Stimulated activated CD4-positive, alpha-beta T cell treated with anti-CD3 and anti-CD28 coated beads, Interleukin-4, amount 100 ng/mL, for 1 hour (primary cell): ENCODE results near the gene DAPK1.
"Not testable (repeated sequence)": the region's sequence is repeated elsewhere in the genome, so short reads cannot be mapped to it uniquely, and the experiment has no call there.

Experiments
- DNase-seq: peaks from one replicate; pipeline ENCODE4 v3.0.0-alpha.2; 2020

Gene DAPK1

DNA sequence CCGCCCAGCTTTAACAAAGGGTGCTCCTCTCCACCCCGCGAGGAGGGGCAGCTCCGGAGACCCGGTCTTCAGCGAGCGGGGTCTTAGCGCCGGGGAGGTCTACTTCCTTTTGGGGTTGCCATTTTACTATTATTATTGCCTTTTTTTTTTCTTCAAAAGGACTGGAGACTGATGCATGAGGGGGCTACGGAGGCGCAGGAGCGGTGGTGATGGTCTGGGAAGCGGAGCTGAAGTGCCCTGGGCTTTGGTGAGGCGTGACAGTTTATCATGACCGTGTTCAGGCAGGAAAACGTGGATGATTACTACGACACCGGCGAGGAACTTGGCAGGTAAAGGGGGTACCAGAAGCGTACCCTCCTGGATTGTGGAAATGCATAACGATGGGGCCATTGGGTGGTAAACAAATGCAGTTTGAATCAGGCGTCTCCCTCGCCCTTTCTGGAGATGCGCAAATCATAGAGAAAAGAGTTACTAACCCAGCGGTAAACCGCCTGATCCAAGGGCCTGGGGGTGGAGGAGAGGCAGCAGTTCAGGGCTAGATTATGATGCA, 1.2 kb downstream of the DAPK1 start:
- no peak for DNase-seq

- DNase-seq = no peak
These were observed 1.9 kb downstream of the DAPK1 start for GRCh38 chr9:87499424-87500017.

GRCh38 chr9:87500491-87501270, 3.0 kb downstream of the DAPK1 start:
- no peak for DNase-seq

DNA sequence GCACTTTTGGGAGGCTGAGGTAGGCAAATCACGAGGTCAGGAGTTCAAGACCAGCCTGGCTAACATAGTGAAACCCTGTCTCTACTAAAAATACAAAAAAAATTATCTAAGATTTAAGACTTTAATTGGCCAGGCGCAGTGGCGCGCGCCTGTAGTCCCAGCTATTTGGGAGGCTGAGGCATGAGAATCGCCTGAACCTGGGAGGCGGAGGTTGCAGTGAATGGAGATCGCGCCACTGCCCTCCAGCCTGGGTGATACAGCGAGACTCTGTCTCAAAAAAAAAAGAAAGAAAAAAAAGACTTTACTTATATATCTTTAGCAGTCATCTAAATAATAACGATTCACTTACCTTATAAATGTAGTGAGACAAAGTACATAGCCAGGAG, 3.6 kb downstream of the DAPK1 start:
- DNase-seq = not testable (repeated sequence)

DNA sequence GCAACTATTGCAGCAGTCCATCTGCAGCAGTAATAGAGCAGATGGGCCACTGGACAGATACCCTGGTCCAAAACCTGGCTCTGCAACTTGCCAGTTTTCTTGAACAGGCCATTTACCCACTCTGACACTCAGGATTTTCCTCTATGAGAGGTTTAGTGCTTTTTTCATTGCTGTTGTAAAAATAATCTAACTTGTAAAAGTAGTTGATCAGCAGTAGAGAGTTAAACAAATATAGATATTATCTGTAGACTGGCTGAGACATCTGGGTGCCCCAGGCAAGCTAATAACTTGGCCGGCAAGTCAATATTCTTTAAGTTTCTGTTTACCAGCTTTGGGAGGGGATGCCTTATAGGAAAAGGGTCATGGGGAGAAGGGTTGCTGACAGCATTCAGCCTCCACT, 4.1 kb downstream of the DAPK1 start:
- no peak for DNase-seq

DNA sequence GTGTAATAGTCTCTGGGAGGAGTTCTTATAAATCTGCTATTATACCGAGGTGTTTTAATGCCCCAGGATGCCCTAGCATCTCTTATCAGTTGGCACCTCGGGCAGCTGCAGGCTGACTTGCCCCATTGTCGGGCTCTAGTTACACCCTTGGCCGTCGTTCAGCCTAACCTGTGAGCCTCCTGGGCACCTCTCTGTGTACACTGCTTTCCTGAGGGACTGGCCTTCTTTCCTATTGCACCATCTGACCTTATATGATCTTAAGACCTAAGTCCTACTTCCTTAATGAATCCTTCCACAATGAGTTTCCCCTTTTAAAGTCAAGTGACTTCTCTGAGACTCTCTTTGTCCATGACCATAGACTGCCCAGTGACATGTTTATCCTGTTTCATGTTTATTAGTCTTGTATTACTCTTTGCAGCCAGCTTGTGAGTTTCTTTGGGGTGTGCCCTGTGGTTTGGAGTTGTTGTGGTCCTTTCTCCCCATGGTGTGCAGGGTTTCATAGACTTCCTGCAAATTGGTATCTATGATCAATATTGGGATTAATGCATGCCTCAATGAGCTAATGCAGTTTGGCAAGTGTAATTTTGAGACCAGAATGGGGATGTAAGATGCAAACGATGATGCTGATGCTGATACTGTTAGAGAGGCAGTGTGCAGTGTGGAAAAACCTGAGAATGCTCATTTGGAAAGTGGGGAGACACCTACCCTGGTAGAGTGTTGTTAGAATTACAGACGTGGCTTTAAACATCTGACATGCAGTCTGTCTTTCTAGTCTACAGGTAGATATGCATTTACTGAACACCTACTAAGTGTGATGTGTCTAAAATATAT, 4.9 kb downstream of the DAPK1 start:
- DNase-seq = no peak

GRCh38 chr9:87503430-87503829, 5.8 kb downstream of the DAPK1 start:
- DNase-seq = no peak

- DNase-seq = no peak
These were observed 6.3 kb downstream of the DAPK1 start for GRCh38 chr9:87503927-87504326.

DNA sequence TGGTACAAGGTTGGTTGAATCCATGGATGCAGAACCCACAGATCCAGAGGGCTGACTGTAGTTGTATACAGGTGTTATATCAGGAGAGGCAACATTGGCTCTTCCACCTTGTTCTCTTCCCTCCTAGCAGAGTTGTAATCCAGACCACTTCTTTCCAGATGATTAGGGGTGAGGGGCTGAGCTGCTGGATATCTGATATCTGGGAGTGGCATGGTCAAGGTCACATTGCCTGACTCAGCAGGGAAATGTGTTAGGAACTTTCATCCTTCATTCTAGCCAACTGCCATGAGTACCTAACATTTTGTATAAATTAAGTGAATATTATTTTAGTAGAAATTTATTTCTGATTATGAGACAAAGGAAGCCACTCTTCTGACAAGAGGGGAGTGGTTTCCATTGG, 7.3 kb downstream of the DAPK1 start:
- no peak for DNase-seq

DNA sequence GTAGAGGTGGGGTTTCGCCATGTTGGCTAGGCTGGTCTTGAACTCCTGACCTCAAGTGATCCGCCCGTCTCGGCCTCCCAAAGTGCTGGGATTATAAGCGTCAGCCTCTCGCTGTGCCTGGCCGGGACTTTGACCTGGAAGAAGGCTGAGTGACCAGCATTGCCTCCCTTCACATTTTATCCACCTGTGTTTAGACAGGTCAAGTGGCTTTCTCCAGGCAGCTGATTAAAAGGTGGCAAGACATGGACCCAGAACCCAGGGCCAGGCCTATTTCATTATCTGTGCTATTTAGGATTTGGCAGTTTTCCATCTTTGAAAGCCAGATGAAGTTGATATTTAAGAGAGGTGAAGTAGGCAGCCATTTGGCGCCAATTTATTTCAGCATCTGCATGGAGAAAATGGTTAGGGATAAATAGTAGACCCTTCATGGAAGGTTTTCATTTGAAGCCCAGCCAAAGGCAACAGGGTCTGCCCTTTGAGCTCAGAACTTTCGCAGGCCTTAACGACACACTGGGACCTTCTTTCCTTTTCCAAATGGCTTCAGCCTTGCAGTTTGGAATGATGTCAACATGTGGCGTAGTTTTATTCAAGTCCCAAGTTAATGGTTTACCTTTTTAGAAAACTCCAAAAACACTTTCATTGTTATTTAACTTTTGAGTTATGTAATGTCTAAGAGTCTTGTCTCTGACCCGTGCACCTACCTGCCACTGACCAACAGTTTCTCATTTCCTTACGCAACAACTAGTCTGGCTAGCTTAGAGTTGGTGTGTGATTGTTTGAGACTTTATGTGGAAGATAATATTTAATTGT, 8.4 kb downstream of the DAPK1 start:
- DNase-seq = no peak

GRCh38 chr9:87507576-87507975, 9.9 kb downstream of the DAPK1 start:
- DNase-seq = no peak

GRCh38 chr9:87510252-87510683, 12.6 kb downstream of the DAPK1 start:
- no peak for DNase-seq

DNA sequence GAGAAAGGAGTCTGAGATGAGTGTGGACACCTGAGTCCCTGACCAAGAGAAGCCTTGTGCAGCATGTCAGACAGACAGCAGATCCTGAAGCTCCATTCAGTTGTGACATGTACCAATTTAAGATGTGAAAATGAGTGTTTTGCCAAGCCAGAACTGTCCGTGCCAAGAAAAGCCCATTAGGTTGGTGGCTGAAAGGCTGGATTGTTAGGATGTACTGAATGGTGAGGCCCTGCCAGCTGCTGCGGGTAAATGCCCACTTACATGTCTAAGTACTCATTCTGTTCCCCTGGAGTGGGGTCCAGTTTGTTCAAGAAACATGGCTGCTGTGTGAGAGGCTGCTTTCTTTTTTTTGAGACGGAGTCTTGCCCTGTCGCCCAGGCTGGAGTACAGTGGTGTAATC, 14.6 kb downstream of the DAPK1 start:
- DNase-seq = no peak

- DNase-seq = no peak
These were observed 15.5 kb downstream of the DAPK1 start for GRCh38 chr9:87513161-87513560.

DNA sequence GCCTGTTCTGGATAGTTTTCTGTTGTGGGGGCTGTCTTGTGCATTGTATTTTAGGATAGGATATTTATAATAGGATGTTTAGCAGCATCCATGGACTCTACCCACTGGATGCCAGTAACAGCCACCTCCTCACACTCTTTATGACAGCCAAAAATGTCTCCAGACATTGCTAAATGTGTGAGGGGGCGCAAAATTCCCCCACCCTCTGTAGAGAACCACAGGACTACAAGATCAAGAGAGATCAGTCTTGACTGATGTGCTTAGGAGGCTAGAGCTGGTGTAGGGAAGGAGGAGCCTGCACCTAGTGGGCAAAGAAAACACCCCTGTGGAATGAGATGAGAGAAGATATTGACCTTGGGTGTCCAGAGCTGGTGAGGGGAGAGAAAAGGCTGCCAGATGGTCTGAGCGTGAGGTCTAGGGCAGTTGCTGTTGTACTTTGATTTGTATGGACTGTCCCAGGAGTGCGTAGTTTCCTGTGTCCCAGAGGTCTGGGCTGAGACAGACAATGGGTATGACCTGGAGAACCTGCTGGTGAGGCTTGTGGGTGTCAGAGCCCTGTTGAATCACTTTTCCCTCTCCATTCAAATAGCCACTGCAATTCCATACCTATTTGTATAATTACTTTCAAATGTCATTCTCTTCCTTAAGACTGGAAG, 16.3 kb downstream of the DAPK1 start:
- DNase-seq = no peak

- no peak for DNase-seq
These were observed 17.3 kb downstream of the DAPK1 start for GRCh38 chr9:87515006-87515405.

DNA sequence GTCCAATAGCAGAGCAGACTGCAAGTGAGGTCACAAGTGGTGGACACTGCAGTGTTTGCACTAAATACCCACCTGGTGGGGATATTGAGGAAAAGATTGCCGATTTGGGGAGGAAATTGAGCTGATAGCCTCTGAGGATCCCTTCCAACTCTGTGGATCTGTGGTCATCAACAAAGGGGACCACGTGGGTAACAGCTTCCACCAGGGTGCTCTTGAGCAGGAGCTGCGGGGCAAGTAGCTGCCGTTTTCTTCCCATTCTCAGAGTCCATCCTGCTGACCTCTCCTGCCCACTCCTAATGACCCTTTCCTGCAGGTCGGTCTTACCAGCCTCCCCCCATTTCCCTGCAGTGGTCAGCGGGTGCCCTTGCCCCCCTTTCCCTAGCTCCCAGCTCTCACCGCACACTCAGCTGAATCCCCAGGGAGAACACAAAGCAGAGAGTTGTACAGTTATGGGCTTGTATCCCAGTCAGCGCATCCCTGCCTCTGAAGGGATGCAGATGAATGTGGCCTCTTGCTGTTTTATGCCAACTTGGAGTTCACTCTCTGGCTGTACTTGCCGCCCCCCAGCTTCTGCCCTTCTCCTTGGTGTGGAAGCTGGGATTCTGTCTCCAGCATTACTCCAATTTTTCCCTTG, 18.0 kb downstream of the DAPK1 start:
- DNase-seq = no peak

GRCh38 chr9:87516222-87516925, 18.7 kb downstream of the DAPK1 start:
- DNase-seq = no peak

GRCh38 chr9:87516926-87517290, 19.2 kb downstream of the DAPK1 start:
- no peak for DNase-seq

DNA sequence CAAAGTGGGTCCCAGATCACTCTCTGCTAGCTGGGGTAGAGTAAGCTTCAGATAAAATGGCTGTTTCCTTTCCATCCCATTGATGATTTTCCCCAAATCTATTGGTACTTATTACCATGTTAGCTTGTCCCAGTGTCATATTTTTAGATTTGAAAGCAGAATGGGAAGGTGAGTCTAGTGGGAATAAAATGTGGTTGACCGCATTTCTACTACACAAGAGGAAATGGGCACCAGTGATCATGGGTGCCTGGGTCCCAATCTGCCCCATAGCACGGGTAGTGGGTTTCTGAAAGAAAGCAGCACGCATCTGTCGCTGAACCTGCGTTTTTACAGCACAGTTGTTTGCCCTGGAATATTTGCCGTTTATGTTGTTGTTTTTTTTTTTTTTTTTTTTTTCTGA, 20.1 kb downstream of the DAPK1 start:
- no peak for DNase-seq

DNA sequence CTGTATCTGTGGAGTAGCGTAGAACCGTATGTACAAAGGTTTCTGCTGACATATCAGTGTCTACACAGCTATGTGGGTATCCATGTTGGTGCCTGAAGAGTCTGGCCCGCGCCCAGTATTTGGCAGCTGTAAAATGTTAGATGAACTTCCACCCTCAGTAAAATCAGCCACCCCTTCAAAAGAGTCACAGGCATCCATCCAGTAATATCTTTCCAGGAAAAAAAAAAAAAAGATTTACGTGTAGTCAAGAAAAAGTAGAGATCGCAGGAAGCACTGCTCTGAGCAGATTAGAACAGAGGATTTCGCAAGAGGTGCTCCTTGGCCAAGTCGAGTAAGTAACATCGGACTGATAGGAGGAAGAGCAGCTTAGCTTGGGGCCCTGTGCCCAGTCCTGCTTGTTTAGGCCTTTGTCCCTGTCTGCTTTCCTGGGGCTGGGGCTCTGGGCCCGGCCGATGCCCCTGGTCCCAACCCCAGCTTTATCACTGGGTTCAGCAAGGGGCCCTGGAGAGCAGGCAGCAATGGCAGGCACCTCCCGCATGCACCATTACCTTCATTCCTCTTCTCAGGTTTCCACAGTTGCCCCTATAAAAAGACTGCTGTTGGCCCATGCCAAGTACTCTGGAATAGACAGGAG, 21.2 kb downstream of the DAPK1 start:
- no peak for DNase-seq
